ENCODE data around the gene CTIF.

The CTIF gene

GRCh38 chr18:48675912-48676311 lies 137.1 kb downstream of the CTIF start:
- H3K27ac ChIP-seq, result no peak overlapping the region
- TF ChIP-seq POLR2AphosphoS5 (IDR thresholded peaks at IDR 0.05; ENCODE audit: borderline replicate concordance, low read depth, low read length) (no peak), EZH2 (IDR thresholded peaks at IDR 0.05) (no peak), FOXP2 (optimal IDR thresholded peaks at IDR 0.05; ENCODE audit: control extremely low read depth, extremely low read length, insufficient read depth) (no peak)
- H3K4me3 ChIP-seq, result no peak overlapping the region
- H3K9ac ChIP-seq (ENCODE audit: insufficient read length), result no peak overlapping the region
- peaks cover 8% of the 10 kb centered on the region for H3K36me3 ChIP-seq (ENCODE audit: insufficient read depth, low read length)
- DNase-seq (ENCODE audit: low read depth, low spot score), result no peak
- H3K9me3 ChIP-seq (ENCODE audit: low read depth, low read length), result no peaks in the 10 kb centered on the region

- Histone ChIP-seq H3K9ac (ENCODE audit: insufficient read length) (no peak overlapping the region), H3K9me3 (ENCODE audit: low read depth, low read length) (no peaks in the 10 kb centered on the region), H3K4me3 (no peak overlapping the region), H3K36me3 (ENCODE audit: insufficient read depth, low read length) (peaks cover 3% of the 10 kb centered on the region; the same call in 1 of the 2 replicates), H3K27ac (no peak overlapping the region)
- no peak for TF ChIP-seq POLR2AphosphoS5 (IDR thresholded peaks at IDR 0.05; ENCODE audit: borderline replicate concordance, low read depth, low read length)
- TF ChIP-seq EZH2 (IDR thresholded peaks at IDR 0.05), result no peak
- no peak for TF ChIP-seq FOXP2 (optimal IDR thresholded peaks at IDR 0.05; ENCODE audit: control extremely low read depth, extremely low read length, insufficient read depth)
- DNase-seq (ENCODE audit: low read depth, low spot score), result no peak
These were observed 137.5 kb downstream of the CTIF start for GRCh38 chr18:48676346-48676745.

- DNase-seq (ENCODE audit: low read depth, low spot score), result no peak
- Histone ChIP-seq H3K9me3 (ENCODE audit: low read depth, low read length) (no peaks in the 10 kb centered on the region), H3K36me3 (ENCODE audit: insufficient read depth, low read length) (no peaks in the 10 kb centered on the region), H3K4me3 (no peak overlapping the region), H3K27ac (no peak overlapping the region), H3K9ac (ENCODE audit: insufficient read length) (no peak overlapping the region)
- TF ChIP-seq FOXP2 (optimal IDR thresholded peaks at IDR 0.05; ENCODE audit: control extremely low read depth, extremely low read length, insufficient read depth), result no peak
- no peak for TF ChIP-seq POLR2AphosphoS5 (IDR thresholded peaks at IDR 0.05; ENCODE audit: borderline replicate concordance, low read depth, low read length)
- no peak for TF ChIP-seq EZH2 (IDR thresholded peaks at IDR 0.05)
These were observed 138.0 kb downstream of the CTIF start for GRCh38 chr18:48676756-48677368.

- H3K36me3 ChIP-seq (ENCODE audit: insufficient read depth, low read length), result no peaks in the 10 kb centered on the region
- H3K9ac ChIP-seq (ENCODE audit: insufficient read length), result no peak overlapping the region
- H3K27ac ChIP-seq, result 0 out of 2 replicates have a peak overlapping the region, but pooled peaks have one; percentile 13
- DNase-seq (ENCODE audit: low read depth, low spot score), result no peak
- H3K4me3 ChIP-seq, result no peak overlapping the region
- no peaks in the 10 kb centered on the region for H3K9me3 ChIP-seq (ENCODE audit: low read depth, low read length)
- TF ChIP-seq POLR2AphosphoS5 (IDR thresholded peaks at IDR 0.05; ENCODE audit: borderline replicate concordance, low read depth, low read length) (no peak), EZH2 (IDR thresholded peaks at IDR 0.05) (no peak), FOXP2 (optimal IDR thresholded peaks at IDR 0.05; ENCODE audit: control extremely low read depth, extremely low read length, insufficient read depth) (no peak)
These were observed 139.6 kb downstream of the CTIF start for GRCh38 chr18:48678237-48679115.

- 0 out of 2 replicates have a peak overlapping the region, but pooled peaks have one; percentile 13 for H3K27ac ChIP-seq
- DNase-seq (ENCODE audit: low read depth, low spot score), result peak; percentile 35
- H3K9me3 ChIP-seq (ENCODE audit: low read depth, low read length), result no peaks in the 10 kb centered on the region
- TF ChIP-seq POLR2AphosphoS5 (IDR thresholded peaks at IDR 0.05; ENCODE audit: borderline replicate concordance, low read depth, low read length) (no peak), FOXP2 (optimal IDR thresholded peaks at IDR 0.05; ENCODE audit: control extremely low read depth, extremely low read length, insufficient read depth) (no peak), EZH2 (IDR thresholded peaks at IDR 0.05) (no peak)
- no peak overlapping the region for H3K4me3 ChIP-seq
- no peaks in the 10 kb centered on the region for H3K36me3 ChIP-seq (ENCODE audit: insufficient read depth, low read length)
- H3K9ac ChIP-seq (ENCODE audit: insufficient read length), result no peak overlapping the region
These were observed 140.4 kb downstream of the CTIF start for GRCh38 chr18:48679236-48679635.

- no peak overlapping the region for H3K4me3 ChIP-seq
- no peak overlapping the region for H3K27ac ChIP-seq
- H3K36me3 ChIP-seq (ENCODE audit: insufficient read depth, low read length), result no peaks in the 10 kb centered on the region
- no peaks in the 10 kb centered on the region for H3K9me3 ChIP-seq (ENCODE audit: low read depth, low read length)
- TF ChIP-seq POLR2AphosphoS5 (IDR thresholded peaks at IDR 0.05; ENCODE audit: borderline replicate concordance, low read depth, low read length), result no peak
- no peak for TF ChIP-seq FOXP2 (optimal IDR thresholded peaks at IDR 0.05; ENCODE audit: control extremely low read depth, extremely low read length, insufficient read depth)
- TF ChIP-seq EZH2 (IDR thresholded peaks at IDR 0.05), result no peak
- H3K9ac ChIP-seq (ENCODE audit: insufficient read length), result no peak overlapping the region
- no peak for DNase-seq (ENCODE audit: low read depth, low spot score)
These were observed 141.8 kb downstream of the CTIF start for GRCh38 chr18:48680339-48681250.

GRCh38 chr18:48682768-48683167 lies 143.9 kb downstream of the CTIF start:
- Histone ChIP-seq H3K9me3 (ENCODE audit: low read depth, low read length) (no peaks in the 10 kb centered on the region), H3K36me3 (ENCODE audit: insufficient read depth, low read length) (no peaks in the 10 kb centered on the region), H3K27ac (no peak overlapping the region), H3K4me3 (no peak overlapping the region), H3K9ac (ENCODE audit: insufficient read length) (no peak overlapping the region)
- TF ChIP-seq EZH2 (IDR thresholded peaks at IDR 0.05) (no peak), FOXP2 (optimal IDR thresholded peaks at IDR 0.05; ENCODE audit: control extremely low read depth, extremely low read length, insufficient read depth) (no peak), POLR2AphosphoS5 (IDR thresholded peaks at IDR 0.05; ENCODE audit: borderline replicate concordance, low read depth, low read length) (no peak)
- DNase-seq (ENCODE audit: low read depth, low spot score), result no peak
